HG03565 (cell line): ENCODE measurements around the gene FBXL20.
"Not testable (repeated sequence)": the region's sequence is repeated elsewhere in the genome, so short reads cannot be mapped to it uniquely, and the experiment has no call there.

Experiments used
- ATAC-seq: cut with Tn5 transposase; IDR thresholded peaks from one replicate; pipeline ENCODE4 v1.9.1; 2021; ENCODE audit warnings: mild to moderate bottlenecking, moderate library complexity; ENCODE audit not compliant: unreplicated experiment

Gene FBXL20

DNA sequence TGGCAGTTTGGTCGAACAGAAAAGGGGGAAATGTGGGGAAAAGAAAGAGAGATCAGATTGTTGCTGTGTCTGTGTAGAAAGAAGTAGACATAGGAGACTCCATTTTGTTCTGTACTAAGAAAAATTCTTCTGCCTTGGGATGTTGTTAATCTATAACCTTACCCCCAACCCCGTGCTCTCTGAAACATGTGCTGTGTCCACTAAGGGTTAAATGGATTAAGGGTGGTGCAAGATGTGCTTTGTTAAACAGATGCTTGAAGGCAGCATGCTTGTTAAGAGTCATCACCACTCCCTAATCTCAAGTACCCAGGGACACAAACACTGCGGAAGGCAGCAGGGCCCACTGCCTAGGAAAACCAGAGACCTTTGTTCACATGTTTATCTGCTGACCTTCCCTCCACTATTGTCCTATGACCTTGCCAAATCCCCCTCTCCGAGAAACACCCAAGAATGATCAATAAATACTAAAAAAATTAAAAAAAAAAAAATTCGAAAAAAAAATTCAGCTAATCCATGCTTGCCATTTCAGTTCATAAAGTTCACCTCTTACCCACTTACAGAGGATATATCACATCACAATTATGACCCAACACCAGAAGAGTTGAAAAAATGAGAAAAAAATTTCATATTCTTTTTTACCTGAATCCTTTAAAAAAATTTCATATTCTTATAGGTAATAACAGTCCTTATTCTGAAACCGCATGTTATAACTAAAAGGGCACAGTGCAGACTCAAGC, 67.2 kb downstream of the FBXL20 start:
- ATAC-seq = not testable (repeated sequence)

DNA sequence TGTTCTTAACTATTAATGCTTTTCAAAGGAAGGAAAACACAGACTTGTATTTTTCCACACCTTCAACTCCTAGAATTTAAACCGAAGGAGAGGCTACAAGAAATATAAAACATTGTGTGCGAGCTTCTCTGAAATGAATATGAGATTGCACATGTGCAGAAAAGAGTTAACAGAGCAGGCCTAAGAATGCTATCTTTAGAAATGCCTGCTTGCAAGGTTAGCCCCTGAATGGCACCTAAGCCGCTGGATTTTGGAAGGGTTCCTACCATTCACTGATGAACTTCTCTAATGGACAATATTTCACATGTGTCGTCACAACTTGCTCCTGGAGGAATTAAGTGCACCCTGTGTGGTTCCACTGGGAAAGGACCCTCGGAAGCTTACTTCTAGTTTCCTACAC, 69.3 kb downstream of the FBXL20 start:
- no peak for ATAC-seq

DNA sequence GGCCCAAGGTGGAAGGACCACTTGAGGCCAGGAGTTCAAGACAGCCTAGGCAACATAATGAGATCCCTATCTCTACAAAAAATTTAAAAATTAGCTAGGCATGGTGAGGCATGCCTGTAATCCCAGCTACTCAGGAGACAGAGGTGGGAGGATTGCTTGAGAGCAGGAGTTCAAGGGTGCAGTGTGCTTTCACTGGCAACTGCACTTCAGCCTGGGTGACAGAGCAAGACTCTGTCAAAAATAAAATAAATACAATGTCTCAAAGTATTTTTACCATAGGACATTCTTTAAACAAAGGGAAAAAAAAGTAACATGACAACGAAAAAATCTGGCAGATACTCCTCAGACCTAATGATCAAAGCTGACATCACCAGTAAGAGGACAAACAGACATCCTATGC, 72.6 kb downstream of the FBXL20 start:
- ATAC-seq = no peak

DNA sequence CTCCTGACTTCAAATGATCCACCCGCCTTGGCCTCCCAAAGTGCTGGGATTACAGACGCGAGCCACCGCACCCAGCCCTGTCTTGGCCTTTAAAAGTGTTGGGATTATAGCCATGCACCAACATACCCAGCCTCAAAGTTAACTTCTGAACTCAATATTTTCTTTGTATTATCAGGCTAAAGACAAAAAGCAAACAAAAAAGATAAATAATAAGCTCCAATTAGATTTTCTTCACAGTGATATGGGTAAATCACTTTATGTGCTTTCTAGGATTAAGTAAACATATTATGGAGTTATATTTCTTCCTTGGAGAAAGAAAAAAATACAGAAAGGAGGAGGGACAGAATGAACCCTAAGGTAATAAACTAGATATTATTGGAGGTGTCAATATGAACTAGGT, 74.3 kb downstream of the FBXL20 start:
- no peak for ATAC-seq

DNA sequence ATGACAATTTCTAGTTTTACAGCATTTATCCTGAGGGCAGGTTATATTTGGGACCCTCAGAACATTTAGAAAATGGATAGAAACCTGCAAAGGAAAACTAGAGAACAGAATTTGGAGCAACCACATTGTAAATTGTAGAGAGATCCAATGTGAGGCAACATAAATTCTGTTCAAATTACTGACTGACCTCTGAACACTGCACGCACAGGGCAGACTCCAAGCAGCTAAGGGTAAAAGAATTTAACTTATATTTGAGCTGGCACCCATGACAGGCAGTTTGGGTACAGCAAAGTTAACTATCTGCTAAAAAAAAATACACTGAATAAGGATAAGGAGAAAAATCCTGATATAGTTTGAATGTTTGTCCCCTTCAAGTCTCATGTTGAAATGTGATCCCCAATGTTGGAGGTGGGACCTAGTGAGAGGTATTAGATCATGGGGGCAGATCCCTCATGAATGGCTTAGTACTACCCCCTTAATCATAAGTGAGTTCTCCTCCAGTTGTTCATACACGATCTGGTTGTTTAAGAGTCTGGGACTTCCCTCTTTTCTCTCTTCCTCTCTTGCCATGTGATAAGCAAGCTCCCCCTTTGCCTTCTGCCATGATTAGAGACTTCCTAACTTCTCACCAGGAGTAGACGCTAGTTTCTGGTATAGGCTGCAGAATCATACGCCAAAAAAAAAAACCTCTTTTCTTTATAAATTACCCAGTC, 75.7 kb downstream of the FBXL20 start:
- no peak for ATAC-seq

DNA sequence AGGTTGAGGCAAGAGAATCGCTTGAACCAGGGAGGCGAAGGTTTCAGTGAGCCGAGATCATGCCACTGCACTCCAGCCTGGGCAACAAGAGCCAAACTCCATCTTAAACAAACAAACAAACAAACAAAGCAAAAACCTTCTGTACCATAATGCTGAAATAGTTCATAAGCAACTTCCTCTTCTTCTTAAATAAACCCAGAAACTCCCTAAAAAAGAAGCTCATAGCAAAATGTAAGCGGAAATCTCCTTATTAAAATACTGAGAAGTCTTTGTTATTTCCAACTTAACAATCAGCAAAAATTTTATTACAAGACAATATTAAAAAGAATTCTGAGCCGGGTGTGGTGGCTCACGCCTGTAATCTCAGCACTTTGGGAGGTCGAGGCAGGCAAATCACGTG, 82.8 kb downstream of the FBXL20 start:
- ATAC-seq = no peak

DNA sequence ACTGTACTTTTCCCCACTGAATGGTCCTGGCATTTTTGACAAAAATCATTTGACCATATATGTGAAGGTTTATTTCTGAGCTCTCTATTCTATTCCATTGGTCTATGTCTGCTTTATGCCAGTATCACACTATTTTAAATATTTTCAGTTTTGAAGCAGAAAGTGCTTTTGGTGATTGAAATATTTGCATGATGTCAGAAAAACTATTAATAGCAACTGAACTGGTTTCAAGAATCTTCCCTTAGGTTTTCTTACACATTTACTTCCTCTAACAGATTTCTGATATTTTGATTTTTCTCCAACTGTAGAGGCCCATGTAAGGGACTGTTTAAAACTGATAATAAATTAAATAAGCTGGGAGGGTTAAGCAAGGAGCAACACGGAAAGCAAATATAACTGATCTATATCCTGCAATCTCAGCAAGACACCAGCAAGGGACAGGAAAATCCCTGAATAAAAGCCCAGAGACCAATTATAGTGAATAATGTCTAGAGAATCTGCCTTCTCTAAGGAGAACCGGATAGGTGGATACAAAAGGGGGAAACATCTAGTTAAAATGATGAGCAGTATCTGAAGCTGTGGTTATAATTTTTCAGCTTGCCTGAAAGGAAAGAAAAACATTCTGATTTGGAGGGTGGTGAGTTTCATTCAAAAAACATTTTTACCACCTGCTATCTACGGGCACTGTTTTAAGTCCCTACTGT, 94.8 kb downstream of the FBXL20 start:
- no peak for ATAC-seq

DNA sequence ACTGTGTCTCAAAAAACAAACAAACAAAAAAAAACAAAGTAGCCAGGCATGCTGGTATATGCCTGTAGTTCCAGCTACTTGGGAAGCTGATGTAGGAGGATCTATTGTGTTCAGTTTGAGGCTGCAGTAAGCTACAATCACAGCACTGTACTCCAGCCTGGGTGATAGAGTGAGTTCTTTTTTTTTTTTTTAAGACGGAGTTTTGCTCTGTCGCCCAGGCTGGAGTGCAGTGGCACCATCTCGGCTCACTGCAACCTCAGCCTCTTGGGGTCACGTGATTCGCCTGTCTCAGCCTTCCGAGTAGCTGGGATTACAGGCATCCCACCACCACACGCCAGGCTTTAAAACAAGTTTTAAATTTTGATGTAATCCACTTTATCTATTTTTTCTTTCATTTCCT, 95.4 kb downstream of the FBXL20 start:
- no peak for ATAC-seq

DNA sequence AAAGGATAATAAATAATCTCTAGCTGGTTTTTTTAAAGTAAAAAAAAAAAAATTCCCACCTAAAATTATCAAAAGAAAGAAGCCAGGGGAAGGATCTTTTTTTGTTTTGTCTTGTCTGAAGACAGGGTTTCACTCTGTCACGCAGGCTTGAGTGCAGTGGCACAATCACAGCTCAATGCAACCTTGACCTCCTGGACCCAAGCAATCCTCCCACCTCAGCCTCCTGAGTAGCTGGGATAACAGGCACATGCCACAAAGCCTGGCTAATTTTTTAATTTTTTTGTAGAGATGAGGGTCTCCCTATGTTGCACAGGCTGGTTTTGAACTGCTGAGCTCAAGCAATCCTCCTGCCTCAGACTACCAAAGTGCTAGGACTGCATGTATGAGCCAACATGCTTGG, 97.2 kb downstream of the FBXL20 start:
- ATAC-seq = no peak

DNA sequence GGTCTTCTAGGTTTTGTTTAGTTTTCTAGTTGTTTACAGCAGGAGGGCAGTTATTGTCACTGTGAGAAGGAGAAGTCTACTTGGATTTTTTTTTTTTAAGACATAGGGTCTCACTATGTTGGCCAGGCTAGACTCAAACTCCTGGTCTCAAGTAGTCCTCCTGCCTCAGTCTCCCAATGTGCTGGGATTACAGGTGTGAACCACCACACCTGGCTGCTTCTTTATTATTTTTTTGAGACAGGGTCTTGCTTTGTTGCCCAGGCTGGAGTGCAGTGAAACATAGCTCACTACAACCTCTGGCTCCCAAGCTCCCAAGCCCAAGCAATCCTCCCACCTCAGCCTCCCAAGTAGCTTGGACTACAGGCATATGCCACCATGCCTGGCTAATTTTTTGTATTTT, 107.4 kb downstream of the FBXL20 start:
- ATAC-seq = no peak

DNA sequence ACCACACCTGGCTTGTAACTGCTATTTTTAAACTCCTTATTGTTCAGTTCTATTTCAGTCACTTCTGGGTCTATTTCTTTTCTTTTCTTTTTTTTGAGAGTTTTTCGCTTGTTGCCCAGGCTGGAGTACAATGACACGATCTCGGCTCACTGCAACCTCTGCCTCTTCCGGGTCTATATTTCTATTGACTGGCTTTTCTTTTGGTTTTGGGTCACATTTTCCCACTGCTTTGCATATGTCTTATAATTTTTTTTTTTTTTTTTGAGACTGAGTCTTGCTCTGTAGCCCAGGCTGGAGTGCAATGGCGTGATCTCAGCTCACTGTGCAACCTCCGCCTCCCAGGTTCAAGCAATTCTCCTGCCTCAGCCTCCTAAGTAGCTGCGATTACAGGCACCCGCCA, 108.9 kb downstream of the FBXL20 start:
- not testable (repeated sequence) for ATAC-seq

DNA sequence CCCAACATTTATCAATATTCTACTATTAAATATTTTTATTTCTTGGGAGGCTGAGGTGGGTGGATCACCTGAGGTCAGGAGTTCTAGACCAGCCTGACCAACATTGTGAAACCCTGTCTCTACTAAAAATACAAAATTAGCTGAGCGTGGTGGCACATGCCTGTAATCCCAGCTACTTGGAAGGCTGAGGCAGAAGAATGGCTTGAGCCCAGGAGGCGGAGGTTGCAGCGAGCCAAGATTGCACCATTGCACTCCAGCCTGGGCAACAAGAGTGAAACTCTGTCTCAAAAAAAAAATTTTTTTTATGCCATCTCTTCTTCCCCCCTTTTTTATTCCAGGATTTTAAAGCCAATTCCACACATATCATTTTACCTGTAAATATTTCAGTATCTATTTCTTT, 114.9 kb downstream of the FBXL20 start:
- ATAC-seq = not testable (repeated sequence)

DNA sequence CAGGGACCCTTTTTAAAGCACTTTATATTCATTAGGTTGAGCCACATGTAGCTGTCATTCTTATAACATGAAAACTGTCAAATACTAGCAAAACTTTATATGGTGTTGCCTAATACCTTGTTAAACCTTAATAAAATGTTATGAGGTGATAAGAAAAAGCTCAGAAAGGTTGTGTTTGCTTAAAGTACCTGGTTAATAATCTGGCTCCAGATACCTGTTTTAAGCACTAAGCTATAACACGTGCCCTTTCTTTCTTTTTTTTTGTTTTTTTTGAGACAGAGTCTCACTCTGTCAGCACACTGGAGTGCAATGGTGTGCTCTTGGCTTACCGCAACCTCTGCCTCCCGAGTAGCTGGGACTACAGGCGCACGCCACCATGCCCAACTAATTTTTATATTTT, 116.7 kb downstream of the FBXL20 start:
- no peak for ATAC-seq

DNA sequence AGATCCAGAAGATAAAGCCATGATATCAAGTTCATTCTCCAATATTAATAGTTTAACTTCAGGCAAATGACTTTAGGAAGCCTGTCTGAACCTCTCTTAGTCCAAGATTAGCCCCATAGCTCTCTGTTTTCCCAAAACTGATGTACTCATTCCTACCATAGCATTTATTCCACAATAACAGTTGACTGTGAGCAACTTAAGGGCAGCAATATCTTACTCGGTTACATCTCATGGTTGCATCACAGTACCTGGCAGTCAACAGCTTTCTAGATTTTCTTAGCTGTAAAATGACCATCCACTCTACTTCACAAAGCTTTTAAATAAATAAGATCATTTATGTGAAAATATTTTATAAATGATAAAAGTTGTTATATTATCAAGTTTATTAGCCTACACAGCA, 117.5 kb downstream of the FBXL20 start:
- ATAC-seq = no peak

DNA sequence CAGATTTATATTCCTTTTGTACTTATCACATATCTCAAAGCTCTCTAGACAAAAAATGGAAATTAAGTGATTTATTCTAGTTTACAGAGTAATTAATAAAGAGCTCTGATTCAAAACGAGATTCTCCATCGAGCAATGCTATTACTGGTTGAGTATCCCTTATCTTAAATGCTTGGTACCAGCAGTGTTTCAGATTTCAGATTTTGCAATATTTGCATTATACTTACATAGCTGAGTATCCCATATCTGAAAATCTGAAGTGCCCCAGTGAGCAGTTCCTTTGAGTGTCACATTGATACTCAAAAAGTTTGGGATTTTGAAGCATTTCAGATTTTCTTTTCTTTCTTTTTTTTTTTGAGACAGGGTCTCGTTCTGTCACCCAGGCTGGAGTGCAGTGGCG, 118.3 kb downstream of the FBXL20 start:
- no peak for ATAC-seq

DNA sequence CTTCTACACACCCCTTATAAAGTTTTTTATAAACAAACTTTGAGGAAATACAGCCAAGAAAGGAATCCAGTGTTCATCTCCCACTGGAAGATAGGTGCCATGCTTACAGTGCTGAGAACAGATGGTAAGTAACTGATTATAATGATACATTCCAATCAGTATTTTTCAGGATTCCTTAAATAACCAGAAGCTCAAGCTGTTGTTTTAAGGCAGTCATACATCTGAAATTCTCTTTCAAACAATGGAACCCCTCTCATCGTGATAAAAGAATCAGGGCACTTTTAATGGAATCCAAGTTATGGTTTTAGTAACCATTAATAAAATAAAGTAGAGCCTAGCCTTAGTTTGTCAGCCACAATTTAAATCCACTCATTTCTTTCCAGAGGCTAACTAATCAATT, 119.6 kb downstream of the FBXL20 start:
- no peak for ATAC-seq

DNA sequence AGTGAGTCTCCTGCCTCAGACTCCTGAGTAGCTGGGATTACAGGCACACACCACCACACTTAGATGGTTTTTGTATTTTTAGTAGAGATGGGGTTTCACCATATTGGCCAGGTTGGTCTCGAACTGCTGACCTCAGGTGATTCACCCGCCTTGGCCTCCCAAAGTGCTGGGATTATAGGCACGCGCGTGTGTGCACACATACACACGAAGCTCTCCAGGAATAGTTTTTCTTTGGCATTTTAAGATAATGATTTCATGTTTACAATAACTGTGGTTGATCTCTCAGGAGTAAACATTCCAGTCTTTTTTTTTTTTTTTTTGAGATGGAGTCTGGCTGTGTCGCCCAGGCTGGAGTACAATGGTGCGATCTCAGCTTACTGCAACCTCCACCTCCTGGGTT, 123.2 kb downstream of the FBXL20 start:
- ATAC-seq = not testable (repeated sequence)

DNA sequence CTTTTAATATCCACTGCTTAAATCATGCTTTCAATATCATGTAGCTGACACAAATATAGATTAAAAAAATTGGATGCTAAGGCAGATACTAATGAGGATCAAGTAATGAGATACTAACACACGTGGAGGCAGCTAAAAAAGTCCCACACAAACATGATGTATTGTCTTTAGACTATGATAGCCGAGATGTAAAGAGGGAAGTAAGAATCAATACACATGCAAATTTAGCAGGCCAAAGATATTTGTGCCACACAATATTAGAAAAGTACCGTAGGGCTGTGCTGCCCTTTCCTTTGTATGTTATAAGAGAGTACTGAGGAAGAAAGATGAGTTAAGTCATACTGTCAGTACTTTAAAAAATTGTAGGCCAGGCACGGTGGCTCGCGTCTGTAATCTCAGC, 124.3 kb downstream of the FBXL20 start:
- no peak for ATAC-seq

DNA sequence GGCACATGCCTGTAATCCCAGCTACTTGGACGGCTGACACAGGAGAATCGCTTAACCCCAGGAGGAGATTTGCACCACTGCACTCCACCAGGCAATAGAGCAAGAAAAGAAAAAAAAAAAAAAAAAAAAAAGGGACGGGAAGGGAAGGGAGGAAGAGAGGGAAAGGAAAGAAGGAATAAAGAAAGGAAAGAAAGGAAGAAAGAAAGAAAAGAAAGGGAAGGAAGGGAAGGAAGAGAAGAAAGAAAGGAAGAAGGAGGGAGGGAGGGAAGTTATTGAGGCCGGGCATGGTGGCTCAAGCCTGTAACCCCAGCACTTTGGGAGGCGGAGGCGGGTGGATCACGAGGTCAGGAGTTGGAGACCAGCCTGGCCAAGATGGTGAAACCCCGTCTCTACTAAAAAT, 125.3 kb downstream of the FBXL20 start:
- ATAC-seq = no peak

DNA sequence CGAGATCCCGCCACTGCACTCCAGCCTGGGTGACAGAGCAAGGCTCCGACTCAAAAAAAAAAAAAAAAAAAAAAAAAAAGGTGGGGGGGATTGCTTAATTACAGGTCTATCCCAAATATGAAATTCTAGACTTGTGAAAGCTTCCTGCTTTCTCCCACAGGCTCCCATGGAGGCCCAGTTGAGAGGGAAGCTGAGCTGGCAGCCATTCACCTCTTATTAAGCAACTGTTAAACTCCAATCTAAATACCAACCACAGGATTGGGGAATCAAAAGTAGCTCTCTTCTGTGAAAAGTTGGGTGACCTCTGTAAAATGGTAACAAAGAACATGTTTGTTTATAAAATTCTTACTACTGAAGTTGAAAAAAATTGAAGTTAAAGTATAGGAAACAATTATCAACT, 129.9 kb downstream of the FBXL20 start:
- ATAC-seq = no peak

DNA sequence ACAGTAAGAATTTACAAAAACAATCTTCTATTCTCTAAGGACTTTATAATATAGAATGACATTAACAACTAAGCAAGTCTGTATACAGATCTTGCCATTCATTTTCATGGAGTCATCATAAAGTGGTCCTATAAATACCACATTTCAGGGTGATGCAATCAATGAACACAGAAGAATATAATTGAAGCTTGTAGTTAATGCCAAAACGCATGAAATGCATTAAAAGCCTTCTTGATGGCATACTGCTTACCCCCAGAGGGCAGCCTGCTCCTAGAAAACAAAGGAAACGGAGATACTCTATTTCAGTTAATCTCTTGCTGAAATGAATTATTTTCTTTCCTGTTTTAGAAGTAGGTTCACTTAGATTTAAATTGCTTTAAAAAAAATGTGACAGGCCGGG, 130.5 kb downstream of the FBXL20 start:
- ATAC-seq = no peak

DNA sequence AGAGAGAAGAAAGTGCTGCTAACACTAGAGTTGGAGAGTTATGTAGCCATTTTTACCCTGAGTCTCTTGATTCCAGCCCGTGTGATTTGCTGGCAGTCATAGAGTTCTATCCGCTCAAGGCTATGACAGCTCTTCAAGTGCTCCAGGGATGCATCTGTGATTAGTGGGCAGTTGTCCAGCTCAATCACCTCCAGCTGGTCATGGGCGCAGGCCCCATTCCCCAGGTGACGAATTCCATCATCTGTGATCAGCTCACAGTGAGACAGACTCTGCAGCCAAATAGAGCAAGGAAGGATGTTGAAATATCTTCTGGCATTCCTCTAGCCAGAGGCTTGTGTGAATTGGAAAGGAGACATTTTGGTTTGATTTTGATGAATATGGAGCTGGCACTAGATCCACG, 137.3 kb downstream of the FBXL20 start:
- ATAC-seq = no peak
